A549 treated with Mapracorat at 1 μM for 4 hours (cell line): ENCODE data around the gene ZHX3. TPM values are rescaled to one million over a fixed set of nuclear protein-coding genes. Genes with fewer than 3 reads are reported as not detected.

ENCODE experiments used
- total RNA-seq: library from RNA; stranded (reverse); fragments of 200-300 nt; extraction: Qiagen RNA extraction; gene quantifications from 5 replicates; pipeline ENCODE4 v1.2.3, GENCODE V29; 2022

Gene ZHX3
- 4.4 to 8.7 TPM (median 6.4 TPM) in 5 replicates for total RNA-seq

GRCh38 chr20:41317546-41318270 is at the start of gene ZHX3:
Gene ZHX3 (minus strand): TSS chr20:41317731. CDS start chr20:41204916, 112,815 bp downstream.

GRCh38 chr20:41366546-41367392 is 49.2 kb upstream of the ZHX3 start, which contains the start of gene EMILIN3:
Gene EMILIN3 (minus strand): TSS chr20:41366818. CDS start chr20:41366634, 184 bp downstream.

GRCh38 chr20:41340327-41341055 is 23.0 kb upstream of the ZHX3 start, which contains the start of gene LPIN3:
Gene LPIN3 (plus strand): TSS chr20:41340821. CDS start chr20:41345804, 4,983 bp downstream.

GRCh38 chr20:41136680-41137613 is 180.6 kb downstream of the ZHX3 start, which contains the start of gene PLCG1:
Gene PLCG1 (plus strand): TSS chr20:41137543. CDS start chr20:41137642, 99 bp downstream.

Other genes starting within 250 kb of the ZHX3 start
- gene PLCG1, start 180.2 kb downstream of the ZHX3 start, total RNA-seq, result 33.6 to 47.2 TPM (median 41.2 TPM) in 5 replicates
- 10.1 to 17.1 TPM (median 12.5 TPM) in 5 replicates for gene LPIN3, start 23.1 kb upstream of the ZHX3 start, total RNA-seq
- gene EMILIN3, start 49.1 kb upstream of the ZHX3 start, total RNA-seq, result 0.30 to 0.63 TPM (median 0.43 TPM) in 5 replicates